ENCODE results near the gene EPRS1.

The EPRS1 gene

GRCh38 chr1:220046052-220046930 is at the start of gene EPRS1:
TSS of gene EPRS1 (minus strand) at chr1:220046505. CDS start at chr1:220046388, 117 bp downstream.
- peak; percentile 99 for DNase-seq (ENCODE audit: low read depth)
- peak within 1 kb of the TSS; percentile 98 for H3K4me3 ChIP-seq (ENCODE audit: low read depth, low read length)
- peak; percentile 70 for TF ChIP-seq CTCF (IDR thresholded peaks at IDR 0.05; ENCODE audit: control insufficient read depth, extremely low read depth, insufficient read depth)

DNA sequence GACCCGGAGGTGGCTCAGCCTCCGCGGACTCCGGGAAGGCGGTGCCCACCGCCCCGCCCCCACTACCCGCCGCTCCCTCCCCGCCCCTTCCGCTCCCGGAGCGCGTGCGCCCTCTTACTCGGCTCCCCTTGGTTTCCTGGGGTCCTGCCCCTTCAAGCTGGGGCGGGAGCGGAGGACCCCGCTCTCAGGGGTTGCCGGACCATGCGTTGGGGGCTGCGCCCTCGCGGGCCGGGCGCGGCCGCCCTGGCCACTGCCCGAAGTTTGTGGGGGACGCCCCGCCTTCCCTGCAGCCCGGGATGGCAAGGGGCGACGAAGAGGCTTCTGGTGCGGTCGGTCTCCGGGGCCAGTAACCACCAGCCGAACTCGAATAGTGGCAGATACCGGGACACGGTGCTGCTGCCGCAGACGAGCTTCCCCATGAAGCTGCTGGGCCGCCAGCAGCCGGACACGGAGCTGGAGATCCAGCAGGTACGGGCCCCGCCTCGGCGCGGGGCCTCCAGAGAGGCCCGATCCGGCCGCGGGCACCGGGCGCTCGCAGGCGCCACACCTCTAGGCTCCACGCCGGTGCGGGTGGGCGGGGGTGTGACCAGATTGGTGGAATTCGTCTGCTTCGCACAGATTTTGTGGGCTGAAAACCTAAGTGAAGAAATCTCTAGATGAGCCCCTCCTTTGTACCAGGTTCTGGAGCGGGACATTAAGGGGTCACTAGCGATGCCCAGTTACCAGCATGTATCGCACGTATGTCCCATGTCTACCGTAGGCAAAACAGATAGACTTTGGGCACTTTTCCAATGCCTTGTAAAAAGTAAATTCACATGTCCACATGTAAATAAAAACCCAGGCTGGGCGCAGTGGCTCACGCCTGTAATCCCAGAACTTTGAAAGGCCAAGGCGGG is 48.0 kb upstream of the EPRS1 start, which contains the start of gene IARS2:
TSS of gene IARS2 (plus strand) at position 117 of the 896 bp plus-strand sequence. CDS start at position 202, 85 bp downstream.
- peak within 1 kb of the TSS; percentile 86 for H3K4me3 ChIP-seq (ENCODE audit: low read depth, low read length)
- no peak for TF ChIP-seq CTCF (IDR thresholded peaks at IDR 0.05; ENCODE audit: control insufficient read depth, extremely low read depth, insufficient read depth)
- peak; percentile 85 for DNase-seq (ENCODE audit: low read depth)

- DNase-seq (ENCODE audit: low read depth) = peak; percentile 76
- H3K4me3 ChIP-seq (ENCODE audit: low read depth, low read length) = peak overlapping the region; percentile 86
- TF ChIP-seq CTCF (IDR thresholded peaks at IDR 0.05; ENCODE audit: control insufficient read depth, extremely low read depth, insufficient read depth) = no peak
Observed at GRCh38 chr1:220093361-220094015, 47.2 kb upstream of the EPRS1 start.

DNA sequence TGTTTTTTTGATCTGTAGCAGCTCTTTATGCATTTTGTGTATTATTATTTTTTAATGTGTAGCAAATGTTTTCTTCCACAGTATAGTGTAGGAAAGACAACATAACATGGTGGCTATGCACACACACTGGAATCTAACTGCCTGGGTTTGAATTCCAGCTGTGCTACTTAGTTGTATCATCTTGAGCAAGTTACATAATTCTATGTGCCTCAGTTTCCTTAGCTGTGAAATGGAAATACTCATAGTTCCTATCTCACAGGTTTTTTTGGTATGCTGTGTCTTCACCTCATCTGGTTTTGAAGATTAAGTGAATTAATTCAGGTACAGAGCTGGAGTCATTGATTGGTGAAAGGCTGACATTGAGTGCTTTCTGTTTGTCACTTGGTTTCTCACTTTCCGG is 46.4 kb upstream of the EPRS1 start:
- DNase-seq (ENCODE audit: low read depth) = no peak
- H3K4me3 ChIP-seq (ENCODE audit: low read depth, low read length) = no peak overlapping the region
- no peak for TF ChIP-seq CTCF (IDR thresholded peaks at IDR 0.05; ENCODE audit: control insufficient read depth, extremely low read depth, insufficient read depth)

DNA sequence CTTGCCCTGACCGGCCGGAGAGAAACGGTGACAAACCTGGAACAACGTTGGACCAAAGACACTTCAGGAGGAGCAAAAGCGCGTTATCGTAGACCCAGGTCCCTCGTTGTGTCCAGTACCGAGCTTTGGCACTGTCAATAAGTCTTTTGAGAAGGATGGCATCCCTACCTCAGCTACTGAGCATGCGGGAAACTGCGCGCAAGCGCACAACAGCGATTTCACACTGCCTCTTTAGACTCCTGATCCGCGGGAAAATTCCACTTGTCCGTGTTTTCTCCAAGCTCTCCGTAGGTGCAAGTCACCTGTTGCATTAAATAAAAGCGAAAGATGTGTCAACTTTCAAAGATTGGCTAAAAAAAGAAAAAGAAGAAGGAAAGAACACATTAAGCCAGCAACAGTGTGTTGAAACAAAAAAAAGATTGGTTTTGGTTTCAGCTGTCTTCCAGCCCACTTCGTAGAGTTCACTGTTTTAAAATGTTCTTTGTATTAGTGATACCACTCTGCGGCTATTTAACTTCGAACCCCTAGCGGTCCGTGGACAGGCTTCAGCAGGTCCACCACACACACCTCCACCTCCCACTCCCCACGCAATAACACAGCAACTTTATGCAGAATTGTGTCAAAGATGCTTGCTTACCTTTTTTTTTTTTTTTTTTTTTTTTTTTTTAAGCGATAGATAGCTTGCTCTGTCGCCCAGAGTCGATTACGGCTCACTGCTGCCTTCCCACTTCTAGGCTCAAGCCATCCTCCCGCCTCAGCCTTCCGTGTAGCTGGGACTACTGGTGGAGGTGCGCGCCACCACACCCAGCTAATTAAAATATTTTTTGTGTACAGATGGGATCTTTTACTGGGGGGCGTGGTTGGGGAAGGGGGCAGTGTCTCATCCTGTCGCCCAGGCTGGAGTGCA is 43.6 kb upstream of the EPRS1 start, which contains the start of gene BPNT1:
TSS of gene BPNT1 (minus strand) at position 139 of the 907 bp plus-strand sequence. CDS start 9,942 bp downstream, outside the sequence.
- peak within 1 kb of the TSS; percentile 69 for H3K4me3 ChIP-seq (ENCODE audit: low read depth, low read length)
- no peak for TF ChIP-seq CTCF (IDR thresholded peaks at IDR 0.05; ENCODE audit: control insufficient read depth, extremely low read depth, insufficient read depth)
- DNase-seq (ENCODE audit: low read depth) = peak; percentile 97
